GM21515 (cell line): ENCODE measurements around the gene FOXS1.
A peak's percentile ranks its signal among the peaks of the same experiment; 100 is the strongest.

Experiments
- ATAC-seq: cut with Tn5 transposase; IDR thresholded peaks from one replicate; pipeline ENCODE4 v1.9.1; 2021; ENCODE audit not compliant: unreplicated experiment

Gene FOXS1

DNA sequence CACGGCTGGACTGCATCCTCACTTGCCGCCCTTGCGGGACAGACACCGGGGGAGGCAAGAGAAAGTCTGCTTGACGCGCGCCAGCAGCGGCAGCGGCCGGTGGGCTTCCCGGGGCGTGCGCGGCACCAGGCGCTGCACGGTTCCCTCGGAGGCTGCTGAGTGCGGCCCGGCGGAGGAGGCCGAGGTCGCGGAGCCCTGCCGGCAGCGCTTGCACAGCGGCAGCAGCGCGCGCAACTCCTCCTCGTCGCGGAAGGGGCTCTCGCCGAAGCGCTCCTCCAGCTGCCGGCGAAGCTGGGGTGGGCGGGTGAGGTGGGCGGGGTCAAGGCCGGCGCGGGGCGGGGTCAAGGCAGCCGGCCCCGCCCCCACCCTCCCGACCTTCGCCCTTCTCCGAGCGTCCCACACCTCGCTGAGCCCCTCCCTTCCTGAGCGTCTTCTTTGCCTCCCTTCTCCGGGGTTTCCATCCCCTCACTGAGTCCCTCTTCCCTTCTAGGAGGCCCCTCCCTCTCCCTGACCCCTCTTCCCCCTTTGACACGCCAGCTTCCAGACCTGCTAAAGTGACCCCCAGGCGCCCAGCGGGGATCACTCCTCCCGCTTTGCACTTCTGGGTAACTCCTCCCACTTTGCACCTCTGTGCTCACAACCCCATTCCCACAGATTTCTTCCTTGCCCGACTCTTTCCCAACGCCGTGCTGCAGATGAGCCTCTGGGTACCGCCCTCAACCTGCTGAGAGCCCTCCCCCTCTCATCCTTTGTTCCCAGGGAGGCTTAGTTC is 16.2 kb upstream of the FOXS1 start:
- ATAC-seq, result peak; percentile 59

DNA sequence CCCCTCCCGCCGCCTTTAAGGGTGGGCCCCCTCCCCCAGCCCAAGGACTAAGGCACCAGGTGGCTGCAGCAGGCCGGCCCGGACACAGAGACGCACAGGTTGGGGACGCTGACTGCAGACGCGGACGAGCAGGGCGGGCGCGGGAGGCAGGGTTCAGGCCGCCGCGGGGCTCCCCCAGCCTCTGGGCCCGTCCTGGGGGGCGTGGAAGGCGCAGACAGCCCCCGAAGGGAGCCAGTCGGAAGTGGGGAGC is 15.7 kb upstream of the FOXS1 start:
- ATAC-seq, result peak; percentile 30

GRCh38 chr20:31860390-31861134 is 15.2 kb upstream of the FOXS1 start:
- ATAC-seq, result no peak

- no peak for ATAC-seq
Measured at GRCh38 chr20:31859998-31860380, 14.6 kb upstream of the FOXS1 start.

DNA sequence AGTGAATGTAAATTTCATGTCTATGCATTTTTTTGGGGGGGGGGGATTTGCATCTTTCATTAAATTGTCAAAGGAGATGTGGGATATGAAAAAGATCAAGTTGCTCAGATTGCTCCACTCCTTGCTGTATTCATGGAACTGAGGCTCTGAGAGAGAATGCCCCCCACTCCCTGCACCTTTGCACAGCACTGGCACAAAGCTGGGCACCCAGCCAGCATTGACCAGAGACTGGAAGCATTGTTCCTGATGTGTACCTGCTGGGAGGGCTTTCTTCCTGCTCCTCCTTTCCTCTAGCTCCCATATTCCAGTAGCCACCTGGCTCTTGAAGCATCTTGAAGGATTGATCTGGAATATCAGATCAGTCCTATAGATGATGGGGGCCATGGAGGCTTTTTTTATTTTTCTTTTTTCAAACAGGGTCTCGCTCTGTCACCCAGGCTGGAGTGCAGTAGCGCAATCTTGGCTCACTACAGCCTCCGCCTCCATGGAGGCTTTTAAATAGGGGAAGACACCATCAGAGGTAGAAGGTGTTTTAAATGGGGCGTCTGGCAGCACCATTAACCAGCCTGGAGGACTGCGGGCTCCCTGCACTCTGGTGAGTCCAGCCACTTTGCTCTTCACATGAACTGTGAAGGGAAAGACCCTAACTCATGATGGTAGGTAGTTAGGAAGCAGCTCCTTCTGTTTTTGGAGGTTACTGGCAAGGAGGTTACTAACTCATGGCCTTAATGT is 14.0 kb upstream of the FOXS1 start:
- ATAC-seq, result no peak

DNA sequence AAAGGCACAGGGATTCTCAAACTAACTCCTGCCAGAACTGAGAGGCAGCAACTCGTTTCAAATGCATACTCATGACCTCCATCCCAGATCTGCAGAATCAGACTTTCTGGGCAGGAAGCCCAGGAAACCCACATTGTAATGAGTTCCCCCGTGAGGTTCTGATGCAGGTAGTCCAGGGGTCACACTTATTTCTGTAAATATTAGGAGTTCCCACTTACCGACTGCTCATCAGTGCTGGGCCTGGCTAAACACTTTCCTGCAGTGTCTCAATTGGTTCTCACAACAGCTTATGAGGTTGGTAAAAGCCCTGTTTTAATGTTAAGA is 13.3 kb upstream of the FOXS1 start:
- no peak for ATAC-seq

DNA sequence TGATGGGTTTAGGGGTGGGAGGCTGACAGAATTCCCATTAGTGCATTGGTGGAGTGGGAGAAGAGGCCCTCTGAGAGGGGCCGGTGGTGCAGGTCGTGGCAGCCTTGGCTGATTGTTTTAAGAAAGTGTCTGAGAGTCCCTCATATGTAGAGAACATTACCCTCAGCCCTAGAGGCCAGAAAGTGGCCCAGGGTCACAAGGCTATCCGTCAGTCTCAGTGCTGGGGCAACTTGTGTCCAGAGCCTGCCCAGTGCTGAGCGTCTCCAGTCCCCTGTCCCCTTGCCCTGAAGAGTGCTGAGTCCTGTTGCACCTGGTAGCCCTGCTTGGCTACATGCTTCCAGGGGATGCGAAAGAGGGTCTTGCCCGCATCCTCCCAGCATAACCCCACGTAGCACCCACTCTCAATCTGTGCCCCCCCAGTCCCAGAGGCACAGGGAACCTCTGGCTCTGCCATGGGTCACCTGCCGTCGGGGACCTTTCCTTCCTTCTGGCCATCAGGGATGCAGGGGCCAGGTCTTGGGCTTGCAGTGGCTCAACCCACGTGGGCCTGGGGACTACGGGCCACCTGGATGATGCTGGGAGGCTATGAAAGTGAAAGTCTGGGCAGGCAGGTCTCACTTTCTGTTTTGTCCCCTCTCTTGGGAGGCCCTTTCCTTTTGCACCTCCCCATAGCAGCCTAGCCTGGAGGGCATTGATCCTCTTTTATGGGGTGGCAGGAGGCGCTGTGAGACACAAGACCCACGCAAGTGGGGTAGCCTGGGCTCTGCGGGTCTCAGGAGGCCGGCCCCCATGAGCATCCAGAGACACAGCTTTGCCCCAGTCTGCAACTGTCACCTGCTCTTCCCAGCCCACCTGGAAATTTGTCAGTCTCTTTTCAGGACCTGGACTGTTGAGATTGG is 12.7 kb upstream of the FOXS1 start:
- ATAC-seq, result no peak

DNA sequence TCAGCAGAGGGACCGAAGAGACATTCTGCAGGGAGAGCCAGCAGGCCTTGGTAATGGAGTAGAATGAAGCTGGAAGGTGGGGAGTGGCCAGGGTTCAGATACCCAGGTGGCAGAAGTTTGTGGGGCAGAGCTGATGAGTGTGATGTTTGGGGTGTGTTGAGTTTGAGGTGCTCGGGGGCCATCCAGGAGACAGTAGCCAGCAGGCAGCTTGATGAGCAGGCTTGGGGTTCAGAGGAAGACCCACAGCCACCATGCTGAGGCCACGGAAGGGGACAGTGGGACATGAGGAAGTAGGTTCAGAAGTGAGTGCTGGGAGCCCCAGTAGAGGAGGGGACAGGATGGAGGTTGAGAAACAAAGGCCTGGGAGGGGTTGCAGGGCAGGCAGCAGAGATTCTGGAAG is 11.1 kb upstream of the FOXS1 start:
- ATAC-seq, result no peak

- no peak for ATAC-seq
Measured at GRCh38 chr20:31853481-31853880, 8.1 kb upstream of the FOXS1 start.

GRCh38 chr20:31851240-31851955 is 6.0 kb upstream of the FOXS1 start:
- no peak for ATAC-seq

GRCh38 chr20:31849306-31849930 is 4.0 kb upstream of the FOXS1 start:
- no peak for ATAC-seq

DNA sequence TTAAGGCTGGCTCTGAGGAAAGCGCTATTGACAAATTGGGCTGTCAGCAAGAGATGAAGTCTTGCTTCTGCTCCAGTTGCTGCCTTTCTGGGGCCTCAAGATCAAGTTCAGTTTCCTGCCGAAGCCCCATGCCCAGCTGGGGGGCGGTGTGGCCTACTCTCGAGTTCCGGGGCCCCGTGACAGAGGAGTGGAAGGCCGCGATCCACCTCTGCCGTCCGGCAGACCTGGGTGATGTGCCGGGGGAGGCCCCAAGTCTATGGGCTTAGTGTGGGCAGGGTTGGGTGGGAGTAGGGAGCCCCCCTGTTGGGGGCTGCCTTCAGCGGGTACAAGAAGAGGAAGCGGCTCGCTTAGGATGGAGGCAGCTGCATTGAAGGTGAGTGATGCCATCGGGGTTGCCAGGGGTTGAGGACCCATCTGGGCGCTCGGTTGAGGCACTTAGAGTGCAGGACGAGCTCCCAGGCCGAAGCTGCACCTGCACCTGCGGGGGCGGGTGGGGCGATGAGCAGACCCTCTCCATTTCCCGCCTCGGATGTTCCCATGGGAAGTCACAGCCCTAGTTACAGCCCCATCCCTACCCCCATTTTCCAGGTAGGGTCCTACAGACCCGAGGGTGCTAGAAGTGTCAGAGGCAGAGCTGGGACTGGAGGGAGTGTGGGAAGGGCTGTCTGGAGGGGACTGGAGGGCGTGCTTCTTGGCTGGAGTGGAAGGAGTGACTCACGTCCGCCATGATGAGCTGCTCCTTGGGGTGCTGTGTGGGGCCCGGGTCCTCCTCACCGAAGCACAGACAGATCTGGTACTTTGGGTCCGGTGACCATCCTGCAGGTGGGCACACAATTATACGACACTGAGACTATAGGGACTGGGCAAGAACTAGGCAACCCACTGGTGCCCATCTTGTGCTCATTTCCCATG is 2.9 kb upstream of the FOXS1 start:
- no peak for ATAC-seq

DNA sequence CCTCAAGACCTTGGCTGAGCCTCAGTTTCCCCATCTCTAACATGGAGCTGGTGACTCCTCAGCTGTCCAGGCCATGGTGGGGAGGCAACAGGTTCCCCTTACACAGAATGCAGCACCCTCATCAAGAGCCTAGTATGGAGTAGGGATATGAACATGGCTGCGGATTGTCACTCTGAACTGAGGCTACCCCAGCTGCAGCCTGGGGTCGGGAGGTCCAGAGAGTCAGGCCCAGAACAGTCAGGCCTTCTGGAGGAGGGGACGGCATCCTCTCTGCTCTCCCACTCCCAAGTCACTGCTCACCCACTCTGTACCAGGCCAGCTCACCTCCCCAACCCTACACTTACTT is 1.4 kb upstream of the FOXS1 start:
- ATAC-seq, result no peak

GRCh38 chr20:31844737-31845299 is 586 bp downstream of the FOXS1 start:
- no peak for ATAC-seq

GRCh38 chr20:31843881-31844280 is 1.5 kb downstream of the FOXS1 start:
- ATAC-seq, result no peak

- ATAC-seq, result no peak
Measured at GRCh38 chr20:31843288-31843687, 2.1 kb downstream of the FOXS1 start.

DNA sequence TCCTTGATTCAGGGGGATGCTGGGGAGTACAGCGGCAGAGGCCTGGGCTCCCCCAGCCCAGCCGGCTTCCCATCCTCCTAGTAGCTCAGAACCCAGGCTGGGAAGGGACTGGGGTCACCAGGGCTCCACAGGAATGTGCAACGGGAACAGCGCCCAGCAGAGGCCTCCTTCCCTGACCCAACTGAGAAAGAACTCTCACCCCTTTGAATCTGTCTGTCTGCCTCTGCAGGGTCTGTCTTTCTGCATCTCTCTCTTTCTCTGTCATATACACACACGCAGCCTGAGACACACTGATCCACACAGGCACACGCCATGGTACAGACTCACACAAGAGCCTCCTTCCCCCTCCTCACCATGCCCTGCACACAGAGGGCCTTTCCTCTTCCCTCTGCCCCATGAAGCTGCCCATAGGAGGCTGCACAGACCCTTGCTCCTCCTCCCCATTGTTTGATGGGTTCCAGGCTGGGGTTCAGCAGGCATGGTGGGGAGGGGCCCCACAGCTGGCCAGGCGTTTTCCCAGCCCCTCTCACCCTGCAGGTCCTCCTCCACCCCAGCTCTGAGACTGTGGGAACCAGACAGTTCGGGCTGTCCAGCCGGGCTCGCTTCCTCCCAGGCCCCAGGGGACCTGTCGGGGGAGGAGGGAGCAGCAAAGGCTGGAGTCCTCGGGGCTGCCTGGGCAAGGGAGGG is 2.8 kb downstream of the FOXS1 start:
- ATAC-seq, result no peak

DNA sequence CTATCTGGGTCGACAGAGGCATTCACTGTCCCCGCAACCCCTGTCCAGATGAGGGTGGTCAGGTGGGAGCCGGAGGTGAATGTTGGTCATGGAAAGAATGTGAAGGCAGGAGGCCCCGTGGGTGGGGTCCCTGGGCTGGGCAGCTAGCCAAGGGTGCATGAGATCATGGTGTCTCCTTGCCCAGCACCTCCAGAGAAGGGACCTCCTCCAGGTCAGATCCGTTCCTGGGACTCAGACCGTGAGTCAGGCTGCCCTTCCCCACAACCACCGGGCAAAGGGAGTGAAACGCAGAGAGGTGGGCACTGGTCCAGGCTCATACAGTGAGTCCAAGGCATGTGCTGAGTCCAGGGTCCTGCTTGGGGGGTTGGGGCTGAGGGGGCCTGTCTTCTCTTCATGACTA is 3.5 kb downstream of the FOXS1 start:
- no peak for ATAC-seq
